Stimulated activated effector memory CD8-positive, alpha-beta T cell treated with anti-CD3 and anti-CD28 coated beads, Interleukin-12 subunit alpha, Interleukin-12 subunit beta, amount 100 ng/mL, for 72 hours (primary cell): ENCODE data around the gene LY6G6C.

Source experiments
- ATAC-seq: fragments of 150-1000 bp; cut with Tn5 transposase; 2 replicates; pipeline ENCODE4 v1.10.0; 2021
- DNase-seq, 2 donors: peaks; one replicate each; pipeline ENCODE4 v3.0.0; 2021 to 2022; ENCODE audit warnings: low spot score in 2 of 2
- H3K27ac Mint-ChIP-seq: one replicate; pipeline ENCODE4 v1.8.0; 2022; ENCODE audit warnings: mild to moderate bottlenecking, mixed read lengths
- H3K36me3 Mint-ChIP-seq: one replicate; pipeline ENCODE4 v1.8.0; 2022; ENCODE audit warnings: mild to moderate bottlenecking, mixed read lengths
- H3K4me1 Mint-ChIP-seq: one replicate; pipeline ENCODE4 v1.8.0; 2022; ENCODE audit warnings: mixed read lengths
- H3K4me3 Mint-ChIP-seq: one replicate; pipeline ENCODE4 v1.8.0; 2022; ENCODE audit warnings: mild to moderate bottlenecking, mixed read lengths
- H3K9me3 Mint-ChIP-seq: one replicate; pipeline ENCODE4 v1.8.0; 2022; ENCODE audit warnings: mixed read lengths

LY6G6C gene

DNA sequence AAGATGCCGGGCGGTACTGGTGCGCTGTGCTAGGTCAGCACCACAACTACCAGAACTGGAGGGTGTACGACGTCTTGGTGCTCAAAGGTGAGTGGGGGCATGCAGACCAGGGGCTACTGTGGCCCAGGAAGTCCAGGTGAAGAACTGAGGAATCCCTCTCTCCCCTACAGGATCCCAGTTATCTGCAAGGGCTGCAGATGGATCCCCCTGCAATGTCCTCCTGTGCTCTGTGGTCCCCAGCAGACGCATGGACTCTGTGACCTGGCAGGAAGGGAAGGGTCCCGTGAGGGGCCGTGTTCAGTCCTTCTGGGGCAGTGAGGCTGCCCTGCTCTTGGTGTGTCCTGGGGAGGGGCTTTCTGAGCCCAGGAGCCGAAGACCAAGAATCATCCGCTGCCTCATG lies 13.8 kb downstream of the LY6G6C start:
- peaks cover 24% of the 10 kb centered on the region for H3K4me1 Mint-ChIP-seq
- peaks cover 2% of the 10 kb centered on the region for H3K36me3 Mint-ChIP-seq
- DNase-seq: no peak
- no peaks in the 10 kb centered on the region for H3K9me3 Mint-ChIP-seq
- ATAC-seq: no peak
- H3K27ac Mint-ChIP-seq: no peak overlapping the region
- H3K4me3 Mint-ChIP-seq: no peak overlapping the region

DNA sequence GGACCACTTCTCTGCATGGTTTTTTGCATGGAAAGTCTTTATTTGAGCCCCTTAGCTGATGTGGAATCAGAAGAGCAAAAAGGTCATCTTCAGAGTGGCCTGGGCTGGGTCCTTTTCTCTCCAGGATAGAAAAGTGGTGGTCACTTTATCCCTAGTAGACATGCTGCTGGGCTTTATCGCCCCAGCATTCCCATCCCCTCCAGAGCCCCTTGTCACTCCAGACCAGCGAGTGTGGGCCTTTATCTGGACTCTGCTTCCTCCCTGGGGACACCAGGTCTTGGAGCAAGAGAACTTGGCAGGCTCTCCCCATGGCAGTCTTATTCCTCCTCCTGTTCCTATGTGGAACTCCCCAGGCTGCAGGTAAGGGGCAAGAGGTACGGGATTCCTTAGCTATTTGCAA lies 14.9 kb downstream of the LY6G6C start, which contains the start of gene LY6G6F:
Gene LY6G6F (plus strand): TSS at position 268 of the 400 bp plus-strand sequence. CDS start 41 bp downstream, at position 309.
- Mint-ChIP-seq H3K27ac (no peak within 1 kb of the TSS), H3K4me1 (peaks cover 29% of the 10 kb centered on the region), H3K4me3 (no peak within 1 kb of the TSS), H3K9me3 (no peaks in the 10 kb centered on the region), H3K36me3 (peaks cover 8% of the 10 kb centered on the region)
- DNase-seq (no peak), ATAC-seq (no peak)

DNA sequence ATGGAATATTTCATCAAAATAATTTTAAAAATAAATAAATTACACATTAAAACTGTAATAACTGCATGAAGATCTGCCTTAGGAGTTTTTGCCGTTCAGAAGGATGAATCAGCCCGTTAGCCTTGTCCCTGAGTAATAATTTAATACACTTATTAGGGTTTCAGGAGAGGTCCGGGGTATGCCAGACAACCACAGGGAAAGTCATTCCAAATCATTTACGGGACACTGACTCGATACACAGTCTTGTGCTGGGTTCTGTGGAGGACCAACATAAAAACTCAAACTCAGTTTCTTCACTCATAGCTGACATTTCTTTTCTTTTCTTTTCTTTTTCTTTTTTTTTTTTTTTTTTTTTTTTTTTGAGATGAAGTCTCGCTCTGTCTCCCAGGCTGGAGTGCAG lies 15.6 kb downstream of the LY6G6C start:
- H3K4me1 Mint-ChIP-seq: peaks cover 29% of the 10 kb centered on the region
- H3K4me3 Mint-ChIP-seq: no peak overlapping the region
- H3K9me3 Mint-ChIP-seq: no peaks in the 10 kb centered on the region
- peaks cover 15% of the 10 kb centered on the region for H3K36me3 Mint-ChIP-seq
- no peak overlapping the region for H3K27ac Mint-ChIP-seq
- no peak for DNase-seq
- ATAC-seq: no peak

DNA sequence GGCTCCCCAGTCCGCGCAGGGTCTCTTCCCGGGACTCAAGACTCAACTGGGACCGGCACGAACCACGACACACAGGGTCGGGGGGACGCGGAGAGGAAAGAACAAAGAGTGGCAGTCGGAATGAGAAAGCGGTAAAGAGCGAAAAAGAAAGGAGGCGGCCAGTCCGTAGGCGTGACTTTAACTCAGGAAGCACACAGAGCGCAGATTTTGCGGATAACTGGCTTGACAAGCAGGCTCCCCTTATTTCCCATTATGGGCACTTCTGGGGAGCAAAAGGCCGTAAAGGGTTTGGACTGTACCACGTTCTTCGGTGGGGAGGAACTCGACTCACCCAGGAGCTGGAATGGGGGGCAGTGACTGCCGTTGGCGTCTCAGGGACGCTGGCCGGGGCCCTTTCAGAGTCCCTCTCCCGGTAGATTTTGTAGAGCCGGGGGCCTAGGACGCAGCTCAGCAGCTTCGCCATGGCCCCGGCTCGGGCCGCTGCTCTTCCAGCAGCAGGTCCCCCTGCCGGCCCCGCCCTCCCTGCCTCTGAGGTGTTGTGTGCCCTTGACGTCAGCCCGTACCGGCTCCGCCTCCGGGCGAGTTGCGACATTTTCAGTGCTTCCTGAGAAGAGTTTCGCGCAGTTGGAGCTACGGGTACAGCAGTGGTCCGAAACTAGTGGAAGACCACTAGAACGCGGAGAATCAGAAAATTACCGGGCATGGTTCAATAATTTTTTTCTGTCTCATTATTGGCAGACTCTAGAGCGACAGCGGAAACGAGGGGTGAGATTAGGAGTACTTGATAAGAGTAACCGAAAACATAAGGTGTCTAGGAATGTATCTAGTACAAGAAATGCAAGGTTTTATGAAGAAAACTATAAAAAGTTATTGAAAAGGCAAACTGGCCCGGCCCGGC lies 18.5 kb downstream of the LY6G6C start, which contains the start of gene ABHD16A:
Gene ABHD16A (minus strand): TSS at position 506 of the 898 bp plus-strand sequence. CDS start 43 bp downstream, at position 463.
- Mint-ChIP-seq H3K36me3 (peaks cover 44% of the 10 kb centered on the region), H3K4me1 (peaks cover 26% of the 10 kb centered on the region), H3K27ac (peak within 1 kb of the TSS; percentile 95), H3K4me3 (peak within 1 kb of the TSS; percentile 94), H3K9me3 (no peaks in the 10 kb centered on the region)
- peak; percentile 85 to 95 for DNase-seq
- ATAC-seq: peak; percentile 97

DNA sequence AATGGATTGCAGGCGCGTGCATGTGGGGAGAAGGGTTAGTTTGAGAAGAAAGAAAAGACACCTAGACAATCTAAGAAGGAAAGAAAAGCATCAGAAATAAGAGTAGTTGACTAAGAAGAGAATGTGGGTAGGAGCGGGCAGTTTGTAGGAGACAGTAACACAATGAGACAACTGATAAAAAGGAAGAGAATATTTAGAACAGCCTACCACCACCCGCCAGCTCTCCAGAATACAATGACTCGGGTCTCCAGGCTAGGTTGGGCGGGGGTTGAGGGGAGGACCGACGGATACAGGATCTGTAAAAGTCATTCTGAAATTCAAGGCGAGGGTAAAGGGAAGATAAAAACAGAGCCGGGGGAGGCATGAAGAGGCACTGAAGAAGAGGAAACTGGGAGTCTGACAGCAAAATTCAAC lies 19.1 kb downstream of the LY6G6C start:
- DNase-seq: no peak
- ATAC-seq: peak; percentile 27
- Mint-ChIP-seq H3K4me3 (peak overlapping the region; percentile 94), H3K27ac (peak overlapping the region; percentile 95), H3K4me1 (peaks cover 33% of the 10 kb centered on the region), H3K36me3 (peaks cover 50% of the 10 kb centered on the region), H3K9me3 (no peaks in the 10 kb centered on the region)

DNA sequence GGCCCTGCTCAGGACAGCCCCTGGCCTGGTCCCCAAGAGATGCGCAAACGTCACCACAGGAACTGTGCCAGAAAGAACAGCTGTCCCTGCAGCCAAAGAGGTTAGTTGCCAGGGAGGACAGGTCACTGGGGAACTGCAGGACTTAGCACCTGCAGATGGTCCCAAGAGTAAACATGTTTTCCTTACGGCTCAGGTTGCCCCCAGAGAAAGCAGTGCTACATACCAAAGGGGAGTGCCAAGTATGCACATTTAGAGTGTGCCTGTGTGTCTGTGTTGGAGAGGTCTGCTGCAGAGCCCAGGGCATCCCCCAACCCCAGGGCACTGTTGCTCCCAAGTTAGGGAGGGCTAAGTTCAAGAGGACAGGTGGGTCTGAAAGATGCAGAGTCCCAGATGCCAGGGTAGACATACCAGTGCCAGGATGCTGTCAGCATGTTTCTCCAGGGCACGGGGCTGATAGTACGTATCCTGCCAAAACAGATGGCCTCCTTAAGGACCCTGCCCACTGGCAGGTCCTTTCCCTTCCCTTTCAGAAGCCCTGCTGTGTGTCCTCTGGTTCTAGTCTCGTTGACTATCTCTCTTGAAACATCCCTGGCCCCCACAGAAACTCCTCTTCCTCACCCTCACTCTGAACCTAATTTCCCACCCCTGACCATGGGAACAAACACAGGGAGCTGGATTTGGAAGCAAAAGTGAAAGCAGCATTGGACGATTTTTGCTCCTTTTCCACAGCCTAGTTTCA lies 19.7 kb downstream of the LY6G6C start:
- Mint-ChIP-seq H3K27ac (peak overlapping the region; percentile 95), H3K4me3 (peak overlapping the region; percentile 94), H3K36me3 (peaks cover 56% of the 10 kb centered on the region), H3K9me3 (no peaks in the 10 kb centered on the region), H3K4me1 (peaks cover 38% of the 10 kb centered on the region)
- no peak for DNase-seq
- ATAC-seq: no peak

DNA sequence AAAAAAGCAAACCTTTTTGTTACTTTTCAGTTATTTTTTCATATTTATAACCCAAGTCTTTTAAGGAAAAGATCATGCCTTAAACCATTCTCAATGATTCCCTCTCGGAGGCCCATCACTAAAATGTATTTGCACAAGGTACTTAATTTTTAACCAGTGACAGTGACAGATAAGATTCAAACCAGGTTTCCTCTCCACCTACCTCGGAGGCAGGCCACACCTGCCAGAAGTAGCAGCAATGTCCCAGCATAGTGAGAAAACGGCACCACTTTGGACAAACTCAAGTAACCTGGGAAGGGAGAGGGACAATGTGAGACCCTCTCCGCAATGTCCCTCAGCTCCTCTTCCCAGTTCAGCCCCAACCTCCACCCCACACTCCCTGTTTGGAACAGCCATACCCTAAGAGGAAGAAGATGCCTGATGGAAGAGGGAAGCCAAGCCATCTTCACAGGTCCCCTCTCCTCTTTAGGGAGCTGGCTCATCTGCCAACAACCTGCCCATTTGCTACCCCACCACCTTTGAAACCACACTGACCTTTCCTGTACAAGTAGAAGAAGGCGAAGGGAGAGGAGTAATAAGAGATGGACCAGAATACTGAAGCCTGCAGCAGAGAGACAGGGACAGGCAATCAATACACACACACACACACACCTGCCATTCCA lies 20.7 kb downstream of the LY6G6C start:
- DNase-seq: no peak
- H3K4me1 Mint-ChIP-seq: peaks cover 38% of the 10 kb centered on the region
- peak overlapping the region; percentile 95 for H3K27ac Mint-ChIP-seq
- ATAC-seq: no peak
- H3K4me3 Mint-ChIP-seq: peak overlapping the region; percentile 94
- peaks cover 66% of the 10 kb centered on the region for H3K36me3 Mint-ChIP-seq
- H3K9me3 Mint-ChIP-seq: no peaks in the 10 kb centered on the region

DNA sequence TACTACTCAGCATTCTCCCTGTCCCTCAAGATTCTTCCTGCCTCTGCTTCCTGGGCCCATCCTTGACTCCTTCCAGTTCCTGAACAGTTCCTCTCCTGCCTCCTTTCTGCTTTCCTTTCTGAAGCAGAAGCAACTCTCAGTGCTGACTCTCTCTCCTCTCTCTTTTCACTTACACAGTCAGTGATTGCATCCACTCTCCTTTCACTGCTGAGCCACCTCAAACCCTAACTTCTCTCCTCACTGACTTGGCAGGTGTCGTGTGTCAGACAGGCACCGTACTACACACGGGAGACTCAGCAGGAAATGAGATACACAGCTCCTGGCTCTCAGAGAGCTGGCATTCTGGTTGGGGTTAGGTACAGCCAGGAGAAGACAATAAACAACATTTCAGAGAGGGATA lies 24.0 kb downstream of the LY6G6C start:
- Mint-ChIP-seq H3K4me3 (peak overlapping the region; percentile 3), H3K4me1 (peaks cover 31% of the 10 kb centered on the region), H3K9me3 (no peaks in the 10 kb centered on the region), H3K27ac (peak overlapping the region; percentile 83), H3K36me3 (peaks cover 95% of the 10 kb centered on the region)
- DNase-seq (no peak), ATAC-seq (peak; percentile 85)

DNA sequence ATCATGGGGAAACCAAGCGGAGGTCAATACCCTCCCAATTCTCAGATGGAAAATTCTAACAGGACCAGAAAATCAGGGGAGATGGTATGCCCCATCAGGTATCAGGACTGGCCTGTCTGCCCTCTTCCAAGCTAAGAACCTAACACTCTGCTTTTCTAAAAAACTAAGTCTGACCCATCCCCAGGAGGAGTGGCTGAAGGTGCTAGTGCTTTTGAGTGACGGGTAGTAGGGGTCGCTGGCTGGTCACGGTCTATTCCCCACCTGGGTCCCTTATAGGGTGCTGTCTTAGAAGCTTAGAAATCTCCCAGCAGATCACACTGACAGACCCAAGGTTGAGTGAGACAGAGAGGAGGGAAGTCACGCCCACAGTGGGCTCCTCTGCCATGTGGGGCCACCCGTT lies 28.0 kb downstream of the LY6G6C start:
- no peak overlapping the region for H3K4me3 Mint-ChIP-seq
- H3K9me3 Mint-ChIP-seq: no peaks in the 10 kb centered on the region
- H3K4me1 Mint-ChIP-seq: peaks cover 21% of the 10 kb centered on the region
- DNase-seq (no peak), ATAC-seq (no peak)
- H3K36me3 Mint-ChIP-seq: peaks cover 87% of the 10 kb centered on the region
- no peak overlapping the region for H3K27ac Mint-ChIP-seq

DNA sequence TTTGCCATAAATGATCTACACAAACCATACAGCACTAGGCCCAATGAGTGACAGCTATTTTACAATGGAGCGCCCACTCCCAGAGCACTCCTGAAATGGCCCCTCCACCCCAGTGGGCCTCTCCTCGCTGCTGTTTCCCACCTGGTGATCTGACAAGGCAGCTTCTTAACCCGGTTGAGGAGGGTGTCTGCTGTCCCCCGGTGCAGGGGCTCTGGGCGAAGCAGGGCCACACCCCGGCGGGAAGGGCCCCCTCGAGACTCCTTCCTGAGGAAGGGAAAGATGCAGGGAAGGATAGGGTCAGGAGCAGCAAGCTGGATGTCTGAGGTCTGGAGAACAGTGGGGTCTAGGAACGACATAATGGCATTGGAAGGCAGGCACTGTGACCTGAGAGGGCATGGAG lies 28.7 kb downstream of the LY6G6C start:
- Mint-ChIP-seq H3K9me3 (no peaks in the 10 kb centered on the region), H3K4me1 (peaks cover 18% of the 10 kb centered on the region), H3K4me3 (no peak overlapping the region), H3K36me3 (peaks cover 87% of the 10 kb centered on the region), H3K27ac (no peak overlapping the region)
- ATAC-seq (no peak), DNase-seq (no peak)

DNA sequence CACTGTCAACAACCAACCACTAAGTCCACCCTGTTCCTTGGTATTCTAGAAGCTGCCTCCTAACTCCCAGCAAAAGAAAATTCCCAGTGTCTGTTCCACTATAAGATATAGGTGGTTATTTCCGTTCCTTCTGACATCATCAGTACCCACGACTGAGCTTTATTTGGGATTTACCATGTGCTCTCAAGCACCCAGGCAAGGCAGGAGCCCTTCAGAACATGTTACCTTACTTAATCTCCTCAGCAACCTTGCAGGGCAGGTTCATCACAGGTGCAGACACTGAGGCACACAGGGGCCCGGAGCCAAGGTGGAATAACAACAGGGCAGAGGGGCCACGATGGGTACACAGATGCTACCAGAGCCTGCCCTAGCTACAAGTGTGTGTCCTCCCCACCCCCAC lies 29.2 kb downstream of the LY6G6C start:
- DNase-seq: no peak
- Mint-ChIP-seq H3K9me3 (no peaks in the 10 kb centered on the region), H3K27ac (no peak overlapping the region), H3K4me1 (peaks cover 13% of the 10 kb centered on the region), H3K36me3 (peaks cover 87% of the 10 kb centered on the region), H3K4me3 (no peak overlapping the region)
- no peak for ATAC-seq

DNA sequence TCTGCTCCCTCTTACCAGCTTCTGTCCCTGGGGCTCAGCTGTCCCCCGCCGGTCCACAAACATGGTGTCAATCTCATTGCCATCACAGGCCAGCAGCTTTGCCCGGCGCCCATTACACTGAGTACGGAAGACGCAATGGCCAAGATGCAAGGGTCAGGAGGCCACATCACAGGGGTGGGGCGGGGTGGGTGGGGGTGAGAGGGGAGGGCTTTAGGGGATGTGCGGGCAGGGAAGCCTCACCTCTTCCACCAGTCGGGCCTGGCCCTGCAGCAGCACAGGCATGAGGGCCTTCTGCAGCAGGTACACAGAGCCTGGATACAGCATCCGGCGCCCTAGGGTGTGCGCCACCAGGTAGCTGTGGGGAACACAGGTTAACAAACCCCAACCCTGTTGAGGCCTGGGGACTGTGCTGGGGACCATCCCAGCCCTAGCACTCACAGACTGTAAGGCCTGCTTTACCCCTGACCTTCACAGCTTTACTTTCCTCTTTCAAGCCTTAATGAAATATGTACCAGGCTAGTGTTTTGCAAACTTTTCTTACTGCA lies 29.9 kb downstream of the LY6G6C start:
- Mint-ChIP-seq H3K36me3 (peaks cover 87% of the 10 kb centered on the region), H3K27ac (no peak overlapping the region), H3K4me1 (peaks cover 8% of the 10 kb centered on the region), H3K4me3 (no peak overlapping the region), H3K9me3 (no peaks in the 10 kb centered on the region)
- no peak for ATAC-seq
- no peak for DNase-seq

DNA sequence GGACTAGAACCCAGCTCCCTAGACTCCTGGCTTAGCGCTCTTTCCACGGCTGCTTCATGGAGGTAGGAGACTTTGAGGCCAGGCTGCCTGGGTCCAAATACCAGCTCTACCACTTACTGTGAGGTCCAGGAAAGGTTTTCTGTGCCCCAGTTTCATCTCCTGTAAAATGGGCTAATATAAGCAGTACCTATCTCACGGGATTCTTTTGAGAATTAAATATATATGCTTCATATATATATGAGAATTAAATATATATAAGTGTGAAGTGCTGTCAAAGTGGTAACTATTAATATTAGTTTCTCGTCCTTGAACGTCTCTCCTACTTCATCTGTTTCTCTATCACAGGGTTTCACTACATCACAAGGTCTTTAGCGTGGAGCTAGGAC lies 30.5 kb downstream of the LY6G6C start:
- no peaks in the 10 kb centered on the region for H3K9me3 Mint-ChIP-seq
- H3K4me3 Mint-ChIP-seq: no peak overlapping the region
- no peak overlapping the region for H3K27ac Mint-ChIP-seq
- ATAC-seq (no peak), DNase-seq (no peak)
- peaks cover 87% of the 10 kb centered on the region for H3K36me3 Mint-ChIP-seq
- H3K4me1 Mint-ChIP-seq: peaks cover 8% of the 10 kb centered on the region

DNA sequence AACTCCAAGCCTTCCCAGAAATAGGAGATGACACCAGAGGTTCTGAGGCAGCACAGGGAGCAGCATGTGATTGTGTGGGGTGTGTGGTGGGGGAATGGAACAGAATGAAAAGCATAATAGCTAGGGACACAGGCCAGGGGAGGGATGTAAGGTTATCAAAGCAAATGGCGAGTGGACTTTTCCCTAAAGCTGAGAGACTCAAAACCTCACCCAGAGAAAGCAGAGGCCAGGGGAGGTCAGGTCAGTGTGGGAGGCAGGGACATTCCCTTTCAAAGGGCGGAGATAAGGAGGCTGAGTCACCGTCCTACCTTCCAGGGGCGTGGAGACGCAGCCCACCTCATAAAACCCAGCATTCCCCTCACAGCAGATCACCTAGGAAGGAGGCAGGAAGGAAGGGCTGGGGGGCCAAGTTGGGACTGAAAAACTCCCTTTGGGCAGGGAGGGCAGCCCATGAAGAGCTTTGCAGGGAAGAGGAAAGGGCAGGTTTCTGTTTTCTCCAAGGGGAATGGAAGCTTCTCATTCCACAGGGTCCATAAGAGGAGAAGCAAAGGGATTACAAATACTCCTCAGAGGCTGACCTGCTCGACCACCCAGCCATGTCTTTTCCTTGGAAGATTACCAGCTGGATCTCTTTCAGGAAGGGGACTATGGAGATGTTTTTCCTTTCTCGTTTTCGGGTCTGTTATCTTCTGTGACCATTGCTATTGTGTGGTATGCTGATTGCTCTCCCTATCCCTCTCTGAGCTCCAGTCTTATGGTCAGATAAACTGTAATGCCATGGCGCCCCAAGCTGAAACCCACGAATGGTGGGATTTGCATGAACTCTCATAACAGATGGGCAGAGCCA lies 31.1 kb downstream of the LY6G6C start:
- H3K4me1 Mint-ChIP-seq: peaks cover 8% of the 10 kb centered on the region
- no peak overlapping the region for H3K4me3 Mint-ChIP-seq
- H3K9me3 Mint-ChIP-seq: no peaks in the 10 kb centered on the region
- peaks cover 87% of the 10 kb centered on the region for H3K36me3 Mint-ChIP-seq
- no peak for ATAC-seq
- peak overlapping the region; percentile 74 for H3K27ac Mint-ChIP-seq
- DNase-seq: no peak
